ENCODE measurements around the gene CACNA1C. TPM values are rescaled to one million over a fixed set of nuclear protein-coding genes. Genes with fewer than 3 reads are reported as not detected.

CACNA1C gene
- total RNA-seq, 2 experiments from 2014 or later, result 0.69 to 1.4 TPM

GRCh38 chr12:2457933-2458414 lies 405.2 kb downstream of the CACNA1C start:
- Histone ChIP-seq H4K20me1 (ENCODE audit: insufficient read depth, low read length) (no peaks in the 10 kb centered on the region), H2AFZ (ENCODE audit: low read length) (no peak overlapping the region), H3K9me3 (ENCODE audit: low read length) (no peaks in the 10 kb centered on the region), H3K4me2 (ENCODE audit: low read length) (no peak overlapping the region), H3K4me1 (ENCODE audit: insufficient read depth, low read length, poor library complexity, severe bottlenecking) (peaks cover 3% of the 10 kb centered on the region), H3K79me2 (ENCODE audit: insufficient read depth, low read depth, low read length) (no peaks in the 10 kb centered on the region), H3K9me2 (ENCODE audit: insufficient read depth, low read length) (no peaks in the 10 kb centered on the region), H3K27ac (ENCODE audit: low read depth, low read length, poor library complexity, severe bottlenecking) (no peak overlapping the region), H3K36me3 (ENCODE audit: insufficient read depth, low read length) (no peaks in the 10 kb centered on the region), H3K4me3 (ENCODE audit: low read depth, low read length, poor library complexity, severe bottlenecking) (no peak overlapping the region)
- POLR2A ChIA-PET, result no interaction called here
- CTCF ChIA-PET (ENCODE audit: unreplicated experiment), result interaction anchor here (0.6 kb wide), 1 partner anchor 87 kb away, joined by 3 read pairs; no protein-coding TSS in a partner anchor
- no peak for DNase-seq (ENCODE audit: low spot score)
- no peak for TF ChIP-seq CTCF (conservative IDR thresholded peaks at IDR 0.05; ENCODE audit: low read length)
- no peak for TF ChIP-seq EZH2phosphoT487 (IDR thresholded peaks at IDR 0.05; ENCODE audit: borderline replicate concordance, low read depth, low read length)
- intact Hi-C loops (cut with micrococcal nuclease; ENCODE audit: unreplicated experiment), result no loop called here
- no TSS peak for BruUV-seq (replicated peaks)

GRCh38 chr12:2460051-2460670 lies 407.4 kb downstream of the CACNA1C start:
- ChIA-PET CTCF (ENCODE audit: unreplicated experiment) (no interaction called here), POLR2A (interaction anchor here (0.7 kb wide), 1 partner anchor 10 kb away, joined by 3 read pairs; no protein-coding TSS in a partner anchor)
- H3K9me2 ChIP-seq (ENCODE audit: insufficient read depth, low read length), result no peaks in the 10 kb centered on the region
- H4K20me1 ChIP-seq (ENCODE audit: insufficient read depth, low read length), result no peaks in the 10 kb centered on the region
- DNase-seq (ENCODE audit: low spot score), result no peak
- no peak overlapping the region for H3K27ac ChIP-seq (ENCODE audit: low read depth, low read length, poor library complexity, severe bottlenecking)
- no peak overlapping the region for H2AFZ ChIP-seq (ENCODE audit: low read length)
- no peak overlapping the region for H3K4me2 ChIP-seq (ENCODE audit: low read length)
- H3K79me2 ChIP-seq (ENCODE audit: insufficient read depth, low read depth, low read length), result no peaks in the 10 kb centered on the region
- no peaks in the 10 kb centered on the region for H3K36me3 ChIP-seq (ENCODE audit: insufficient read depth, low read length)
- no TSS peak for BruUV-seq (replicated peaks)
- H3K9me3 ChIP-seq (ENCODE audit: low read length), result no peaks in the 10 kb centered on the region
- no peaks in the 10 kb centered on the region for H3K4me1 ChIP-seq (ENCODE audit: insufficient read depth, low read length, poor library complexity, severe bottlenecking)
- intact Hi-C loops (cut with micrococcal nuclease; ENCODE audit: unreplicated experiment), result no loop called here
- no peak overlapping the region for H3K4me3 ChIP-seq (ENCODE audit: low read depth, low read length, poor library complexity, severe bottlenecking)
- TF ChIP-seq EZH2phosphoT487 (IDR thresholded peaks at IDR 0.05; ENCODE audit: borderline replicate concordance, low read depth, low read length), result no peak
- no peak for TF ChIP-seq CTCF (conservative IDR thresholded peaks at IDR 0.05; ENCODE audit: low read length)

- H3K9me3 ChIP-seq (ENCODE audit: low read length), result no peaks in the 10 kb centered on the region
- H3K9me2 ChIP-seq (ENCODE audit: insufficient read depth, low read length), result no peaks in the 10 kb centered on the region
- no peak overlapping the region for H3K4me2 ChIP-seq (ENCODE audit: low read length)
- H2AFZ ChIP-seq (ENCODE audit: low read length), result no peak overlapping the region
- intact Hi-C loops (cut with micrococcal nuclease; ENCODE audit: unreplicated experiment), result no loop called here
- no peak overlapping the region for H3K27ac ChIP-seq (ENCODE audit: low read depth, low read length, poor library complexity, severe bottlenecking)
- H4K20me1 ChIP-seq (ENCODE audit: insufficient read depth, low read length), result no peaks in the 10 kb centered on the region
- DNase-seq (ENCODE audit: low spot score), result no peak
- ChIA-PET POLR2A (interaction anchor here (0.7 kb wide), 1 partner anchor 9 kb away, joined by 3 read pairs; no protein-coding TSS in a partner anchor), CTCF (ENCODE audit: unreplicated experiment) (no interaction called here)
- TF ChIP-seq EZH2phosphoT487 (IDR thresholded peaks at IDR 0.05; ENCODE audit: borderline replicate concordance, low read depth, low read length), result no peak
- no peak for TF ChIP-seq CTCF (conservative IDR thresholded peaks at IDR 0.05; ENCODE audit: low read length)
- no peaks in the 10 kb centered on the region for H3K79me2 ChIP-seq (ENCODE audit: insufficient read depth, low read depth, low read length)
- H3K4me1 ChIP-seq (ENCODE audit: insufficient read depth, low read length, poor library complexity, severe bottlenecking), result no peaks in the 10 kb centered on the region
- no TSS peak for BruUV-seq (replicated peaks)
- H3K36me3 ChIP-seq (ENCODE audit: insufficient read depth, low read length), result no peaks in the 10 kb centered on the region
- H3K4me3 ChIP-seq (ENCODE audit: low read depth, low read length, poor library complexity, severe bottlenecking), result no peak overlapping the region
Measured at GRCh38 chr12:2461046-2461445, 408.3 kb downstream of the CACNA1C start.
